ENCODE data around the gene PARD3.

The PARD3 gene

GRCh38 chr10:34587002-34587679 is 228.0 kb downstream of the PARD3 start:
- TF ChIP-seq, protein P1, sequence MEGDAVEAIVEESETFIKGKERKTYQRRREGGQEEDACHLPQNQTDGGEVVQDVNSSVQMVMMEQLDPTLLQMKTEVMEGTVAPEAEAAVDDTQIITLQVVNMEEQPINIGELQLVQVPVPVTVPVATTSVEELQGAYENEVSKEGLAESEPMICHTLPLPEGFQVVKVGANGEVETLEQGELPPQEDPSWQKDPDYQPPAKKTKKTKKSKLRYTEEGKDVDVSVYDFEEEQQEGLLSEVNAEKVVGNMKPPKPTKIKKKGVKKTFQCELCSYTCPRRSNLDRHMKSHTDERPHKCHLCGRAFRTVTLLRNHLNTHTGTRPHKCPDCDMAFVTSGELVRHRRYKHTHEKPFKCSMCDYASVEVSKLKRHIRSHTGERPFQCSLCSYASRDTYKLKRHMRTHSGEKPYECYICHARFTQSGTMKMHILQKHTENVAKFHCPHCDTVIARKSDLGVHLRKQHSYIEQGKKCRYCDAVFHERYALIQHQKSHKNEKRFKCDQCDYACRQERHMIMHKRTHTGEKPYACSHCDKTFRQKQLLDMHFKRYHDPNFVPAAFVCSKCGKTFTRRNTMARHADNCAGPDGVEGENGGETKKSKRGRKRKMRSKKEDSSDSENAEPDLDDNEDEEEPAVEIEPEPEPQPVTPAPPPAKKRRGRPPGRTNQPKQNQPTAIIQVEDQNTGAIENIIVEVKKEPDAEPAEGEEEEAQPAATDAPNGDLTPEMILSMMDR (conservative IDR thresholded peaks at IDR 0.05; ENCODE audit: low read length), result no peak
- TF ChIP-seq EZH2phosphoT487 (IDR thresholded peaks at IDR 0.05; ENCODE audit: borderline replicate concordance), result no peak
- H3K4me2 ChIP-seq (ENCODE audit: low read depth, low read length, poor library complexity, severe bottlenecking), result no peak overlapping the region
- peaks cover 26% of the 10 kb centered on the region; the same call in 1 of the 2 replicates for H3K79me2 ChIP-seq (ENCODE audit: insufficient read depth, low read length)
- H3K9me2 ChIP-seq (replicated peaks; ENCODE audit: low read depth, low read length), result no peaks in the 10 kb centered on the region
- H3K4me3 ChIP-seq (ENCODE audit: low read length, poor library complexity, severe bottlenecking), result no peak overlapping the region
- no peaks in the 10 kb centered on the region for H3K9me3 ChIP-seq (ENCODE audit: insufficient read depth, low read depth, low read length)
- no peak overlapping the region for H3K9ac ChIP-seq (ENCODE audit: low read depth, low read length, poor library complexity, severe bottlenecking)
- H3F3A ChIP-seq (ENCODE audit: low read depth), result no peaks in the 10 kb centered on the region
- peaks cover 10% of the 10 kb centered on the region for H3K4me1 ChIP-seq (ENCODE audit: insufficient read depth, low read length, poor library complexity, severe bottlenecking)
- H3K27me3 ChIP-seq (ENCODE audit: insufficient read depth, low read length, poor library complexity, severe bottlenecking), result no peaks in the 10 kb centered on the region
- no peaks in the 10 kb centered on the region for H4K20me1 ChIP-seq (ENCODE audit: insufficient read depth, low read length, poor library complexity, severe bottlenecking)
- no peaks in the 10 kb centered on the region for H3K36me3 ChIP-seq (ENCODE audit: insufficient read depth, low read length)
- H2AFZ ChIP-seq (ENCODE audit: low read length), result no peak overlapping the region

GRCh38 chr10:34585422-34586112 is 229.5 kb downstream of the PARD3 start:
- no peaks in the 10 kb centered on the region for H3K36me3 ChIP-seq (ENCODE audit: insufficient read depth, low read length)
- no peaks in the 10 kb centered on the region for H3K27me3 ChIP-seq (ENCODE audit: insufficient read depth, low read length, poor library complexity, severe bottlenecking)
- peaks cover 16% of the 10 kb centered on the region; the same call in 1 of the 2 replicates for H3K79me2 ChIP-seq (ENCODE audit: insufficient read depth, low read length)
- TF ChIP-seq, protein P1 (conservative IDR thresholded peaks at IDR 0.05; ENCODE audit: low read length), result no peak
- TF ChIP-seq EZH2phosphoT487 (IDR thresholded peaks at IDR 0.05; ENCODE audit: borderline replicate concordance), result no peak
- no peak overlapping the region for H3K4me3 ChIP-seq (ENCODE audit: low read length, poor library complexity, severe bottlenecking)
- H2AFZ ChIP-seq (ENCODE audit: low read length), result no peak overlapping the region
- H4K20me1 ChIP-seq (ENCODE audit: insufficient read depth, low read length, poor library complexity, severe bottlenecking), result no peaks in the 10 kb centered on the region
- H3K9me3 ChIP-seq (ENCODE audit: insufficient read depth, low read depth, low read length), result no peaks in the 10 kb centered on the region
- no peak overlapping the region for H3K4me2 ChIP-seq (ENCODE audit: low read depth, low read length, poor library complexity, severe bottlenecking)
- H3K9ac ChIP-seq (ENCODE audit: low read depth, low read length, poor library complexity, severe bottlenecking), result no peak overlapping the region
- H3F3A ChIP-seq (ENCODE audit: low read depth), result no peaks in the 10 kb centered on the region
- no peaks in the 10 kb centered on the region for H3K9me2 ChIP-seq (replicated peaks; ENCODE audit: low read depth, low read length)
- H3K4me1 ChIP-seq (ENCODE audit: insufficient read depth, low read length, poor library complexity, severe bottlenecking), result no peaks in the 10 kb centered on the region

- H3K9ac ChIP-seq (ENCODE audit: low read depth, low read length, poor library complexity, severe bottlenecking), result no peak overlapping the region
- H3K9me3 ChIP-seq (ENCODE audit: insufficient read depth, low read depth, low read length), result no peaks in the 10 kb centered on the region
- no peak overlapping the region for H2AFZ ChIP-seq (ENCODE audit: low read length)
- no peak overlapping the region for H3K4me3 ChIP-seq (ENCODE audit: low read length, poor library complexity, severe bottlenecking)
- no peaks in the 10 kb centered on the region for H3K9me2 ChIP-seq (replicated peaks; ENCODE audit: low read depth, low read length)
- no peak for TF ChIP-seq EZH2phosphoT487 (IDR thresholded peaks at IDR 0.05; ENCODE audit: borderline replicate concordance)
- TF ChIP-seq, protein P1 (conservative IDR thresholded peaks at IDR 0.05; ENCODE audit: low read length), result no peak
- H3K36me3 ChIP-seq (ENCODE audit: insufficient read depth, low read length), result no peaks in the 10 kb centered on the region
- no peak overlapping the region for H3K4me2 ChIP-seq (ENCODE audit: low read depth, low read length, poor library complexity, severe bottlenecking)
- H3F3A ChIP-seq (ENCODE audit: low read depth), result no peaks in the 10 kb centered on the region
- H3K4me1 ChIP-seq (ENCODE audit: insufficient read depth, low read length, poor library complexity, severe bottlenecking), result no peaks in the 10 kb centered on the region
- peaks cover 14% of the 10 kb centered on the region; the same call in 1 of the 2 replicates for H3K79me2 ChIP-seq (ENCODE audit: insufficient read depth, low read length)
- no peaks in the 10 kb centered on the region for H4K20me1 ChIP-seq (ENCODE audit: insufficient read depth, low read length, poor library complexity, severe bottlenecking)
- no peaks in the 10 kb centered on the region for H3K27me3 ChIP-seq (ENCODE audit: insufficient read depth, low read length, poor library complexity, severe bottlenecking)
These were observed 230.9 kb downstream of the PARD3 start for GRCh38 chr10:34584164-34584563.

Data from Loucy (cell line).